ENCODE measurements around the gene DAPK1. TPM values are rescaled to one million over a fixed set of nuclear protein-coding genes. Genes with fewer than 3 reads are reported as not detected.

Gene DAPK1
- total and polyA plus RNA-seq, 10 of the 15 experiments (the other 5 are each of a cell fraction or from before 2014, with no cell fraction given): 8.2 to 94.7 (median 51.6) TPM

- TF ChIP-seq, protein P1, sequence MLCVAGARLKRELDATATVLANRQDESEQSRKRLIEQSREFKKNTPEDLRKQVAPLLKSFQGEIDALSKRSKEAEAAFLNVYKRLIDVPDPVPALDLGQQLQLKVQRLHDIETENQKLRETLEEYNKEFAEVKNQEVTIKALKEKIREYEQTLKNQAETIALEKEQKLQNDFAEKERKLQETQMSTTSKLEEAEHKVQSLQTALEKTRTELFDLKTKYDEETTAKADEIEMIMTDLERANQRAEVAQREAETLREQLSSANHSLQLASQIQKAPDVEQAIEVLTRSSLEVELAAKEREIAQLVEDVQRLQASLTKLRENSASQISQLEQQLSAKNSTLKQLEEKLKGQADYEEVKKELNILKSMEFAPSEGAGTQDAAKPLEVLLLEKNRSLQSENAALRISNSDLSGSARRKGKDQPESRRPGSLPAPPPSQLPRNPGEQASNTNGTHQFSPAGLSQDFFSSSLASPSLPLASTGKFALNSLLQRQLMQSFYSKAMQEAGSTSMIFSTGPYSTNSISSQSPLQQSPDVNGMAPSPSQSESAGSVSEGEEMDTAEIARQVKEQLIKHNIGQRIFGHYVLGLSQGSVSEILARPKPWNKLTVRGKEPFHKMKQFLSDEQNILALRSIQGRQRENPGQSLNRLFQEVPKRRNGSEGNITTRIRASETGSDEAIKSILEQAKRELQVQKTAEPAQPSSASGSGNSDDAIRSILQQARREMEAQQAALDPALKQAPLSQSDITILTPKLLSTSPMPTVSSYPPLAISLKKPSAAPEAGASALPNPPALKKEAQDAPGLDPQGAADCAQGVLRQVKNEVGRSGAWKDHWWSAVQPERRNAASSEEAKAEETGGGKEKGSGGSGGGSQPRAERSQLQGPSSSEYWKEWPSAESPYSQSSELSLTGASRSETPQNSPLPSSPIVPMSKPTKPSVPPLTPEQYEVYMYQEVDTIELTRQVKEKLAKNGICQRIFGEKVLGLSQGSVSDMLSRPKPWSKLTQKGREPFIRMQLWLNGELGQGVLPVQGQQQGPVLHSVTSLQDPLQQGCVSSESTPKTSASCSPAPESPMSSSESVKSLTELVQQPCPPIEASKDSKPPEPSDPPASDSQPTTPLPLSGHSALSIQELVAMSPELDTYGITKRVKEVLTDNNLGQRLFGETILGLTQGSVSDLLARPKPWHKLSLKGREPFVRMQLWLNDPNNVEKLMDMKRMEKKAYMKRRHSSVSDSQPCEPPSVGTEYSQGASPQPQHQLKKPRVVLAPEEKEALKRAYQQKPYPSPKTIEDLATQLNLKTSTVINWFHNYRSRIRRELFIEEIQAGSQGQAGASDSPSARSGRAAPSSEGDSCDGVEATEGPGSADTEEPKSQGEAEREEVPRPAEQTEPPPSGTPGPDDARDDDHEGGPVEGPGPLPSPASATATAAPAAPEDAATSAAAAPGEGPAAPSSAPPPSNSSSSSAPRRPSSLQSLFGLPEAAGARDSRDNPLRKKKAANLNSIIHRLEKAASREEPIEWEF (IDR thresholded peaks at IDR 0.05; ENCODE audit: insufficient replicate concordance, low read depth, low read length): no peak
- TF ChIP-seq HCFC1 (IDR thresholded peaks at IDR 0.05; ENCODE audit: low read length) (no peak), RBBP5 (conservative IDR thresholded peaks at IDR 0.05) (no peak), ZZZ3 (IDR thresholded peaks at IDR 0.05; ENCODE audit: control insufficient read depth, insufficient read length, low read depth) (no peak)
- TF ChIP-seq, protein P2, sequence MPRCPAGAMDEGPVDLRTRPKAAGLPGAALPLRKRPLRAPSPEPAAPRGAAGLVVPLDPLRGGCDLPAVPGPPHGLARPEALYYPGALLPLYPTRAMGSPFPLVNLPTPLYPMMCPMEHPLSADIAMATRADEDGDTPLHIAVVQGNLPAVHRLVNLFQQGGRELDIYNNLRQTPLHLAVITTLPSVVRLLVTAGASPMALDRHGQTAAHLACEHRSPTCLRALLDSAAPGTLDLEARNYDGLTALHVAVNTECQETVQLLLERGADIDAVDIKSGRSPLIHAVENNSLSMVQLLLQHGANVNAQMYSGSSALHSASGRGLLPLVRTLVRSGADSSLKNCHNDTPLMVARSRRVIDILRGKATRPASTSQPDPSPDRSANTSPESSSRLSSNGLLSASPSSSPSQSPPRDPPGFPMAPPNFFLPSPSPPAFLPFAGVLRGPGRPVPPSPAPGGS (IDR thresholded peaks at IDR 0.05; ENCODE audit: borderline replicate concordance, insufficient read depth, low read depth, low read length, poor library complexity, severe bottlenecking): no peak
These were observed 203.8 kb downstream of the DAPK1 start (continued) for GRCh38 chr9:87701491-87701890.

- BruUV-seq (replicated peaks): no TSS peak
- in situ Hi-C loops (cut with MboI): no loop called here
- TF ChIP-seq CBX3 (IDR thresholded peaks at IDR 0.05; ENCODE audit: borderline replicate concordance, low read depth) (no peak), E4F1 (IDR thresholded peaks at IDR 0.05; ENCODE audit: borderline replicate concordance, partially characterized antibody) (no peak), FOS (IDR thresholded peaks at IDR 0.05; ENCODE audit: borderline replicate concordance, extremely low read depth, insufficient read length) (no peak), JUND (IDR thresholded peaks at IDR 0.05; ENCODE audit: low read depth, low read length) (no peak), KAT2A (conservative IDR thresholded peaks at IDR 0.05; ENCODE audit: control insufficient read depth, low read depth, low read length) (no peak), RBBP5 (conservative IDR thresholded peaks at IDR 0.05) (no peak), USF2 (IDR thresholded peaks at IDR 0.05; ENCODE audit: borderline replicate concordance, low read depth, low read length) (no peak), BACH1 (IDR thresholded peaks at IDR 0.05; ENCODE audit: borderline replicate concordance) (no peak)
These were observed 204.3 kb downstream of the DAPK1 start for GRCh38 chr9:87701931-87702421.

More at GRCh38 chr9:87701931-87702421, 204.3 kb downstream of the DAPK1 start:
- POLR2A ChIA-PET: interaction anchor here (0.5 kb wide), 1 partner anchor 21 kb away, joined by 3 read pairs; no protein-coding TSS in a partner anchor
- Histone ChIP-seq H3K27ac (ENCODE audit: control insufficient read depth, insufficient read depth) (no peak overlapping the region), H3K9ac (ENCODE audit: control insufficient read depth, insufficient read depth, low read length) (no peak overlapping the region), H3K79me2 (ENCODE audit: control insufficient read depth, insufficient read depth, low read length) (no peaks in the 10 kb centered on the region), H3K4me3 (no peak overlapping the region), H3K36me3 (ENCODE audit: control insufficient read depth in 2 of 2, insufficient read depth in 2 of 2, low read length in 1 of 2) (peaks cover 8 to 9% of the 10 kb centered on the region in 2 experiments), H2AFZ (ENCODE audit: control insufficient read depth, low read depth, low read length) (no peak overlapping the region), H3K4me2 (ENCODE audit: control insufficient read depth, insufficient read depth) (no peak overlapping the region), H3K4me1 (ENCODE audit: control insufficient read depth, insufficient read depth, low read length) (no peaks in the 10 kb centered on the region), H3K9me3 (replicated peaks; ENCODE audit: control insufficient read depth, insufficient read depth, low read length) (no peaks in the 10 kb centered on the region), H3K27me3 (replicated peaks in 1 of 2; ENCODE audit: control insufficient read depth in 2 of 2, insufficient read depth in 2 of 2, low read length in 1 of 2) (no peaks in the 10 kb centered on the region), H4K20me1 (ENCODE audit: control insufficient read depth, insufficient read depth) (no peaks in the 10 kb centered on the region)
- intact Hi-C loops (cut with micrococcal nuclease; ENCODE audit: unreplicated experiment): no loop called here
- RAD21 ChIA-PET (ENCODE audit: unreplicated experiment): no interaction called here
- SMC1A ChIA-PET (ENCODE audit: uncharacterized antibody, unreplicated experiment): no interaction called here
- FAIRE-seq (no peak), DNase-seq (ENCODE audit: low read depth, low spot score) (no peak), ATAC-seq (no peak)
- CTCF ChIA-PET: interaction anchor here (0.6 to 1.0 kb wide), 2 partner anchors 18 to 71 kb away, joined by 3 read pairs; no protein-coding TSS in a partner anchor
- 67% methylated on average over 6 of the region's 6 CpGs for WGBS (ENCODE audit: insufficient coverage, insufficient replicate concordance, low lambda C conversion rate, missing lambda C conversion rate)
